Suprapubic skin (tissue), 4 donors: ENCODE measurements around the gene NQO2.

Source experiments
- CTCF ChIP-seq, 2 donors: fragments of 200-600 bp in 1 of 2; fragments of 450-650 bp in 1 of 2; sonication (generic) in 1 of 2; IDR thresholded peaks; one replicate each; pipeline ENCODE4 v1.5.1; 2016 to 2019; ENCODE audit warnings: antibody characterized with exemption in 2 of 2, mild to moderate bottlenecking in 1 of 2, moderate library complexity in 1 of 2
- EP300 ChIP-seq: sonication (generic); formaldehyde crosslinking; IDR thresholded peaks from one replicate; pipeline ENCODE4 v1.6.1; 2017; ENCODE audit warnings: antibody characterized with exemption
- POLR2A ChIP-seq, 2 donors: fragments of 450-650 bp; IDR thresholded peaks; one replicate each; pipeline ENCODE4 v1.6.1; 2017; ENCODE audit warnings: antibody characterized with exemption in 2 of 2, mild to moderate bottlenecking in 2 of 2, moderate library complexity in 2 of 2
- POLR2AphosphoS5 ChIP-seq, 3 donors: sonication (generic); formaldehyde crosslinking; IDR thresholded peaks; one replicate each; pipeline ENCODE4 v1.6.1; 2017; ENCODE audit warnings: antibody characterized with exemption in 3 of 3

- TF ChIP-seq CTCF (IDR thresholded peaks at IDR 0.05) (no peak), POLR2AphosphoS5 (IDR thresholded peaks at IDR 0.05) (no peak), POLR2A (IDR thresholded peaks at IDR 0.05) (no peak), EP300 (no peak)
These were observed 11.9 kb downstream of the NQO2 start for GRCh38 chr6:3011592-3011991.
